Colon (tissue), 2 donors: Measurements from ENCODE around the gene MGST2.

Experiments
- FAIRE-seq: peaks from 2 replicates; lab custom pipeline; 2012; peaks lifted over from hg19 to GRCh38; lab: Jason Lieb, UNC
- donor health status: control.
- donor health status: control.

Gene MGST2

GRCh38 chr4:139738846-139739613 lies 73.4 kb downstream of the MGST2 start:
- no peak for FAIRE-seq

- no peak for FAIRE-seq
Measured at GRCh38 chr4:139740121-139740520, 74.5 kb downstream of the MGST2 start.

- no peak for FAIRE-seq
Measured at GRCh38 chr4:139740531-139741041, 75.0 kb downstream of the MGST2 start.

GRCh38 chr4:139743027-139743426 lies 77.4 kb downstream of the MGST2 start:
- no peak for FAIRE-seq

- FAIRE-seq, result no peak
Measured at GRCh38 chr4:139744232-139744631, 78.6 kb downstream of the MGST2 start.

GRCh38 chr4:139745111-139745639 lies 79.6 kb downstream of the MGST2 start:
- FAIRE-seq, result no peak

GRCh38 chr4:139746431-139747171 lies 81.0 kb downstream of the MGST2 start:
- no peak for FAIRE-seq

GRCh38 chr4:139749338-139749737 lies 83.7 kb downstream of the MGST2 start:
- FAIRE-seq, result no peak

GRCh38 chr4:139749835-139750498 lies 84.3 kb downstream of the MGST2 start:
- FAIRE-seq, result no peak

- FAIRE-seq, result no peak
Measured at GRCh38 chr4:139753686-139754085, 88.1 kb downstream of the MGST2 start.
